Nephron progenitor cell (in vitro differentiated cells): ENCODE measurements around the gene HES3.
A peak's percentile ranks its signal among the peaks of the same experiment; 100 is the strongest.

Experiments
- DNase-seq: peaks from one replicate; pipeline ENCODE4 v3.0.0; 2021
- H3K27ac Mint-ChIP-seq: 2 replicates; pipeline ENCODE4 v1.8.0; 2021; ENCODE audit warnings: mild to moderate bottlenecking, moderate library complexity, mixed read lengths
- H3K27me3 Mint-ChIP-seq: 2 replicates; pipeline ENCODE4 v1.8.0; 2021; ENCODE audit warnings: mild to moderate bottlenecking, low read depth, mixed read lengths; ENCODE audit not compliant: poor library complexity
- H3K36me3 Mint-ChIP-seq: 2 replicates; pipeline ENCODE4 v1.8.0; 2021; ENCODE audit warnings: low read depth, mixed read lengths
- H3K4me1 Mint-ChIP-seq: 2 replicates; pipeline ENCODE4 v1.8.0; 2021; ENCODE audit warnings: mixed read lengths
- H3K4me3 Mint-ChIP-seq: 2 replicates; pipeline ENCODE4 v1.8.0; 2021; ENCODE audit warnings: mild to moderate bottlenecking, moderate library complexity, mixed read lengths
- H3K9me3 Mint-ChIP-seq: 2 replicates; pipeline ENCODE4 v1.8.0; 2021; ENCODE audit warnings: mild to moderate bottlenecking, moderate library complexity, mixed read lengths
- CTCF ChIP-seq: fragments of 200-600 bp; sonication (generic); IDR thresholded peaks from 2 replicates; pipeline ENCODE4 v1.5.0; 2021; ENCODE audit warnings: antibody characterized with exemption

The HES3 gene

DNA sequence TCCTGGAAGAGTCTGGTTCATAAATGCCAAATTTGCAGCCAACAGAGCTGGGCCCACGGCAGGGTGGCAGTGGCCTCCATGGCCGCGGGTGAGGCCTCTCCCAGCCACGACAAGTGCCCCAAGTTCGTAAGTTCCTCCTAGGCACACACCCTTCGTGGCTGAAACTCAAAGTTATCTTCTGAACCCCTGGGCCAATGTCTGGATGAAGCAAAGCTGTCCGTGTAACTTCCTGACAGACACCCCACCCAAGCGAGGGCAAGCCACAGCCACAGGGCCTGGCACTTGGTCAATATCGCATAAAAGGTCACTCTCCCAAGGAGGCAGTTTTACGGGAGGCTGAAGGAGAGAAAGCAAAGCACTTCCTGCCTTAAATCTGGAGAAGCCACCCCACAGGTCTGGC lies 44.7 kb downstream of the HES3 start:
- peaks cover 27% of the 10 kb centered on the region for H3K4me1 Mint-ChIP-seq
- no peak overlapping the region for H3K27ac Mint-ChIP-seq
- H3K27me3 Mint-ChIP-seq, result no peaks in the 10 kb centered on the region
- H3K4me3 Mint-ChIP-seq, result no peak overlapping the region
- no peaks in the 10 kb centered on the region for H3K9me3 Mint-ChIP-seq
- no peak for DNase-seq
- H3K36me3 Mint-ChIP-seq, result peaks cover 7% of the 10 kb centered on the region
- TF ChIP-seq CTCF, result no peak

DNA sequence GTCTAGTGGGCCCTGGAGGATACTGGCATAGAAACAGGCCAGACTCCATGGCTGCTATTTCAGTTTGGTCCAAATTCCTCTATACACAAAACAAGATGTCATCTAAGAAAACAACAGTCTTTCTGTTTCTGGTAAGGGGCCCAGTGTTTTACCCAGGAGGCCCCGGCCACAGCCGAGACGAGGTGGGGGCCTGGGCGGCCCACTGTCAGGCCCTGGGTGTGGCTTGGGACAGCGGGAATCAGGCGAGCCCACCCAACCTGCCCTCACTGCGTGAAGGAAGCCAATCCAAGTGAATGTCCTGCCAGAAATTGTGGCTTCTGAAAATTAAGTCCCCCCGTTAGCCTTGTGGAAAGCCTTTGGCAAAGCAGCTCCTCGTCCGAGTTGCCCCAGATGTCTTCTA lies 48.1 kb downstream of the HES3 start:
- no peak for DNase-seq
- TF ChIP-seq CTCF, result no peak
- peak overlapping the region; percentile 19 for H3K27ac Mint-ChIP-seq
- no peak overlapping the region for H3K4me3 Mint-ChIP-seq
- H3K27me3 Mint-ChIP-seq, result no peaks in the 10 kb centered on the region
- H3K4me1 Mint-ChIP-seq, result peaks cover 26% of the 10 kb centered on the region
- H3K36me3 Mint-ChIP-seq, result peaks cover 12% of the 10 kb centered on the region
- H3K9me3 Mint-ChIP-seq, result no peaks in the 10 kb centered on the region

DNA sequence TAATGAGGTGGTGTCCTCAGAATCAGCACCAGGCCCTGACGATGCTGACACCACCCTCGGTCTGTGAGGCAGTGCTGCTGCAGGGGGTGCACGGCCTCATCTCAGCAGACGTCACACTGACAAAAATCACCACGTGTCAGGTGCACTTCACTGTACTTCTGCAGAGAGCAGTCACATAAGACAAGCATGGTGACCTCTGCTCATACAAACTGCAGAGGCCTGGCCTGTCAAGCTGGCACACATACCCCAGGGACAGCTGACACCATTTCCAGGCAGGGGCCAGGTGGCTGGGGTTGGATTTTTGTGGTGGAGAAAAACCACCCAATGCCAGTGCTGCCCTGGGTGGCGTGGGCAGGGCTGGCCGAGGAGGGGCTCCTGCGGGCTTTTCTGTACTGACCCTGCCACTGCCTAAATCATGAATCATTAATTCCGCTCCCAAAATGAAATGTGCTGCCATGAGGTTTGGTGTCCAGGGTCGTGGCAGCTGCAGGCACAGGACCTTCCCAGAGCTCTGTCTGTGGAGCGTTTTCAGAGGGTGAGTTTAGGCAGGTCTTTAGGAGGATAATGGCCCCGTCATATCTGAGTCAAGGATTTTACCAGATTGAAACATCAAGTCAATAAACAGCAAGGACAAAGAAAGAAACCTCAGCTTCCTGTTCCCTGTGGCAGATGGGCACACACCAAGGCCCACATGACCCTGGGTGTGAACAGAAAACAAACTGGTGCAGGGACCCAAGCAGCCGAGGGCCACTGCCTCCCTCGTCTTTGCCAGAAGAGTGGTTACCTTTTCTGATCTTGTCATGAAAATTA lies 50.3 kb downstream of the HES3 start:
- no peaks in the 10 kb centered on the region for H3K27me3 Mint-ChIP-seq
- TF ChIP-seq CTCF, result no peak
- no peak overlapping the region for H3K4me3 Mint-ChIP-seq
- H3K36me3 Mint-ChIP-seq, result peaks cover 12% of the 10 kb centered on the region
- H3K4me1 Mint-ChIP-seq, result peaks cover 26% of the 10 kb centered on the region
- no peak overlapping the region for H3K27ac Mint-ChIP-seq
- no peak for DNase-seq
- H3K9me3 Mint-ChIP-seq, result no peaks in the 10 kb centered on the region

- H3K36me3 Mint-ChIP-seq, result peaks cover 12% of the 10 kb centered on the region
- no peak overlapping the region for H3K27ac Mint-ChIP-seq
- H3K27me3 Mint-ChIP-seq, result no peaks in the 10 kb centered on the region
- no peak for TF ChIP-seq CTCF
- H3K9me3 Mint-ChIP-seq, result no peaks in the 10 kb centered on the region
- no peak overlapping the region for H3K4me3 Mint-ChIP-seq
- peaks cover 26% of the 10 kb centered on the region for H3K4me1 Mint-ChIP-seq
- DNase-seq, result no peak
Measured at GRCh38 chr1:6294890-6295556, 51.0 kb downstream of the HES3 start.
